ENCODE data around the gene CLASP1. TPM values are rescaled to one million over a fixed set of nuclear protein-coding genes. Genes with fewer than 3 reads are reported as not detected.
A peak's percentile ranks its signal among the peaks of the same experiment; 100 is the strongest.

The CLASP1 gene
- total and polyA plus RNA-seq, 2 of the 8 experiments (the other 6 are each of a cell fraction or from before 2014, with no cell fraction given) = 7.3 to 53.9 TPM

DNA sequence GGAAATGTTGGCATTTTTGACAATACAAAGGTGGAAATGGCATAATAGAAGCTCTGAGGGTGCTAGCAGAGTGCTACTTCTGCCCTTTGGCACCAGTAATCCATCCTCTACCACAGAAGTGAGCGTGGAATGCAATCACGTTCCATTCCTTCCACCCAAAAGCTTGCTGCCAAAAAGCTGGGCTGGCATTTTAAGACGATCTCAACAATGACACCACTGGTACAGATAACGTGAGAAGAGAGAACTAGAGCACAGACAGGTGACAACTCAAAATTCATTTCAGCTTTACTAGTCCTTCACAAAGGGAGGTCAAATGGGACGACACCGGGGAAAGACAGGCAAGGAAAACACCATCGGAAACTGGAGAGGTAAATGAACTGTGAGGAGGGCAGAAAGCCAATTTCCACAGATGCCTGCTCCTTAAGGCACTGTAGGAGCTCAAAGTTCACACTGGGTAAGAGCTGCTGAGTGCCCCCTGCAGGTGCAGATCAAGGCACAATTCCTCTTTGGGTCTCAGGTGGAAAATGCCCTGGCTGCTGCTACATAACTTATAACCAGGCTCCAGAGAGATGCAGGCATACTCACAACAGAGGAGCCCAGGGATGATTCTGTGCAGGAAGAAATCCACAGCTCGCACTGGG is 169.3 kb downstream of the CLASP1 start:
- Histone ChIP-seq H2AFZ (ENCODE audit: low read length) (no peak overlapping the region), H4K91ac (replicated peaks; ENCODE audit: insufficient read length, low read length) (no peak overlapping the region), H2BK12ac (ENCODE audit: low read depth, low read length) (no peak overlapping the region), H2AK5ac (ENCODE audit: low read depth, low read length) (no peak overlapping the region), H4K20me1 (replicated peaks in 1 of 2; ENCODE audit: control insufficient read depth in 1 of 2, insufficient read depth in 2 of 2, low read length in 2 of 2) (peaks cover 0 to 4% of the 10 kb centered on the region in 2 experiments), H4K5ac (ENCODE audit: insufficient read length, low read depth, low read length) (no peak overlapping the region), H3K4me3 (ENCODE audit: extremely low read depth in 1 of 4, insufficient read depth in 2 of 4, low read depth in 3 of 4, low read length in 4 of 4) (no peak overlapping the region), H3K4me1 (replicated peaks in 1 of 4; ENCODE audit: control insufficient read depth in 3 of 4, insufficient read depth in 4 of 4, low read length in 3 of 4) (peaks cover 0 to 6% (median 2%) of the 10 kb centered on the region in 4 experiments; a peak in 3 of 7 replicates), H3K79me1 (ENCODE audit: low read depth, low read length) (peaks cover 13% of the 10 kb centered on the region), H3K9me3 (ENCODE audit: insufficient read depth in 2 of 2, low read depth in 1 of 2, low read length in 1 of 2) (no peaks in the 10 kb centered on the region), H3K23me2 (ENCODE audit: low read depth, low read length) (peaks cover 6% of the 10 kb centered on the region; the same call in 1 of the 2 replicates), H2BK5ac (ENCODE audit: low read depth, low read length) (no peak overlapping the region), H3K18ac (ENCODE audit: extremely low read depth, low read length) (no peak overlapping the region), H3K23ac (ENCODE audit: insufficient read length) (no peak overlapping the region), H4K8ac (ENCODE audit: extremely low read depth, insufficient read depth, low read length) (no peak overlapping the region), H3K4ac (replicated peaks; ENCODE audit: insufficient read length, low read depth, low read length) (no peak overlapping the region), H3K27ac (ENCODE audit: low read depth, low read length) (no peak overlapping the region; the same call in 1 of the 2 replicates), H2BK15ac (ENCODE audit: low read length) (no peak overlapping the region), H3K9ac (replicated peaks in 1 of 4; ENCODE audit: extremely low read depth in 1 of 4, low read depth in 3 of 4, low read length in 3 of 4) (no peak overlapping the region), H3K36me3 (ENCODE audit: control insufficient read depth in 2 of 4, insufficient read depth in 4 of 4, low read length in 3 of 4) (no peaks in the 10 kb centered on the region), H3K27me3 (replicated peaks in 1 of 4; ENCODE audit: control insufficient read depth in 3 of 4, extremely low read depth in 1 of 4, insufficient read depth in 3 of 4, low read length in 3 of 4) (no peaks in the 10 kb centered on the region), H3K79me2 (ENCODE audit: control insufficient read depth in 1 of 2, insufficient read depth in 2 of 2, low read length in 2 of 2) (peaks cover 0 to 16% of the 10 kb centered on the region in 2 experiments; a peak in 1 of 4 replicates), H3K56ac (replicated peaks; ENCODE audit: insufficient read length, low read depth, low read length) (no peak overlapping the region), H2BK20ac (ENCODE audit: low read length) (no peak overlapping the region), H2BK120ac (replicated peaks; ENCODE audit: low read depth, low read length) (no peak overlapping the region), H3K4me2 (ENCODE audit: insufficient read depth in 1 of 2, low read depth in 2 of 2, low read length in 2 of 2) (no peak overlapping the region), H3K14ac (ENCODE audit: insufficient read length) (no peak overlapping the region)
- POLR2A ChIA-PET (ENCODE audit: partially characterized antibody) = interaction anchor here (0.6 to 1.7 kb wide), 4 partner anchors 10 to 239 kb away, joined by 3 to 6 read pairs (median 4); partner anchors contain the start of gene RNU4ATAC
- 87% methylated on average over 8 of the region's 8 CpGs; no CpG with 5 or more reads in 1 of the 2 experiments for WGBS, 2 experiments (ENCODE audit: extremely low coverage in 1 of 2, insufficient coverage in 1 of 2, insufficient read length in 1 of 2, insufficient replicate concordance in 2 of 2, low coverage in 1 of 2, low lambda C conversion rate in 2 of 2, missing lambda C conversion rate in 1 of 2)
- FAIRE-seq (peak; percentile 73), DNase-seq (ENCODE audit: low read depth in 1 of 2, low spot score in 2 of 2) (peak in 1 of 2 experiments; percentile 58)
- CTCF ChIA-PET (ENCODE audit: partially characterized antibody) = interaction anchor here (0.6 to 2.9 kb wide), 17 partner anchors 9 to 142 kb away, joined by 3 to 17 read pairs (median 4); no protein-coding TSS in a partner anchor
- TF ChIP-seq, protein P1, sequence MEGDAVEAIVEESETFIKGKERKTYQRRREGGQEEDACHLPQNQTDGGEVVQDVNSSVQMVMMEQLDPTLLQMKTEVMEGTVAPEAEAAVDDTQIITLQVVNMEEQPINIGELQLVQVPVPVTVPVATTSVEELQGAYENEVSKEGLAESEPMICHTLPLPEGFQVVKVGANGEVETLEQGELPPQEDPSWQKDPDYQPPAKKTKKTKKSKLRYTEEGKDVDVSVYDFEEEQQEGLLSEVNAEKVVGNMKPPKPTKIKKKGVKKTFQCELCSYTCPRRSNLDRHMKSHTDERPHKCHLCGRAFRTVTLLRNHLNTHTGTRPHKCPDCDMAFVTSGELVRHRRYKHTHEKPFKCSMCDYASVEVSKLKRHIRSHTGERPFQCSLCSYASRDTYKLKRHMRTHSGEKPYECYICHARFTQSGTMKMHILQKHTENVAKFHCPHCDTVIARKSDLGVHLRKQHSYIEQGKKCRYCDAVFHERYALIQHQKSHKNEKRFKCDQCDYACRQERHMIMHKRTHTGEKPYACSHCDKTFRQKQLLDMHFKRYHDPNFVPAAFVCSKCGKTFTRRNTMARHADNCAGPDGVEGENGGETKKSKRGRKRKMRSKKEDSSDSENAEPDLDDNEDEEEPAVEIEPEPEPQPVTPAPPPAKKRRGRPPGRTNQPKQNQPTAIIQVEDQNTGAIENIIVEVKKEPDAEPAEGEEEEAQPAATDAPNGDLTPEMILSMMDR (IDR thresholded peaks at IDR 0.05; ENCODE audit: control extremely low read depth in 1 of 3, insufficient read depth in 1 of 3, low read depth in 1 of 3, low read length in 3 of 3) = peak; percentile 39 to 76 (median 64)
- TF ChIP-seq RAD21 (IDR thresholded peaks at IDR 0.05 in 1 of 2, conservative IDR thresholded peaks at IDR 0.05 in 1 of 2; ENCODE audit: low read depth in 2 of 2, low read length in 2 of 2) = peak; percentile 30 to 53
- no peak for TF ChIP-seq NRF1 (IDR thresholded peaks at IDR 0.05; ENCODE audit: low read depth, low read length)
- TF ChIP-seq CREB1 (IDR thresholded peaks at IDR 0.05) = no peak
- no peak for TF ChIP-seq CBX8 (IDR thresholded peaks at IDR 0.05; ENCODE audit: borderline replicate concordance, low read depth, low read length)
- no peak for TF ChIP-seq SUZ12 (IDR thresholded peaks at IDR 0.05; ENCODE audit: low read length)
- TF ChIP-seq KDM5A (IDR thresholded peaks at IDR 0.05; ENCODE audit: low read length) = no peak
- TF ChIP-seq NANOG (IDR thresholded peaks at IDR 0.05; ENCODE audit: insufficient read depth, low read depth, low read length, poor library complexity, severe bottlenecking) = no peak

Measured in H1 (cell line).